ENCODE results near the gene TIMM23B. TPM values are rescaled to one million over a fixed set of nuclear protein-coding genes. Genes with fewer than 3 reads are reported as not detected.
"Not testable (repeated sequence)": the region's sequence is repeated elsewhere in the genome, so short reads cannot be mapped to it uniquely, and the experiment has no call there.

Gene TIMM23B
- total and polyA plus RNA-seq, 2 of the 8 experiments (the other 6 are each of a cell fraction or from before 2014, with no cell fraction given), result 12.3 to 14.4 TPM

DNA sequence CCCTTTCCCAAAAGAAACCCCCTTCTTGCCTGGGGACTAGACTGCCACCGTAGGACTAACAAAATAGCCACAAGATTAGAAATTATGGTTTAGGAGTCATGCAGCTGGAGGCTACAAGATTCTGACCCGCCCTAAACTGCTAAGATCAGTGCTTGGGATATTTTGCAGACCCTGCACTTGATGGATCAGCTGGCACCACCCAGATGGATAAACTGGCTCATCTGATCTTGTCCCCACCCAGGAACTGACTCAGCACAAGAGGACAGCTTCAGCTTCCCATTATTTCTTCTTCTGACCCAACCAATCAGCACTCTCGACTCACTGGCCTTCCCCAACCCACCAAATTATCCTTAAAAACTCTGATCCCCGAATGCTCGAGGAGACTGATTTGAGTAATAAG is 10.6 kb upstream of the TIMM23B start:
- H3K36me3 ChIP-seq (ENCODE audit: control insufficient read depth in 2 of 4, insufficient read depth in 4 of 4, low read length in 3 of 4); H3K56ac ChIP-seq (replicated peaks; ENCODE audit: insufficient read length, low read depth, low read length); CTCF ChIA-PET (ENCODE audit: partially characterized antibody); H3K79me2 ChIP-seq (ENCODE audit: control insufficient read depth in 1 of 2, insufficient read depth in 2 of 2, low read length in 2 of 2); H2BK15ac ChIP-seq (ENCODE audit: low read length); H3K23me2 ChIP-seq (ENCODE audit: low read depth, low read length); H3K9me3 ChIP-seq (ENCODE audit: insufficient read depth in 2 of 2, low read depth in 1 of 2, low read length in 1 of 2); H4K20me1 ChIP-seq (replicated peaks in 1 of 2; ENCODE audit: control insufficient read depth in 1 of 2, insufficient read depth in 2 of 2, low read length in 2 of 2); DNase-seq (ENCODE audit: low read depth in 1 of 2, low spot score in 2 of 2); H3K14ac ChIP-seq (ENCODE audit: insufficient read length); H2BK120ac ChIP-seq (replicated peaks; ENCODE audit: low read depth, low read length); H2BK12ac ChIP-seq (ENCODE audit: low read depth, low read length); H3K23ac ChIP-seq (ENCODE audit: insufficient read length); H3K27ac ChIP-seq (ENCODE audit: low read depth, low read length); H4K91ac ChIP-seq (replicated peaks; ENCODE audit: insufficient read length, low read length); H3K9ac ChIP-seq (replicated peaks in 1 of 4; ENCODE audit: extremely low read depth in 1 of 4, low read depth in 3 of 4, low read length in 3 of 4); H3K4me3 ChIP-seq (ENCODE audit: extremely low read depth in 1 of 4, insufficient read depth in 2 of 4, low read depth in 3 of 4, low read length in 4 of 4); POLR2A ChIA-PET (ENCODE audit: partially characterized antibody); H3K79me1 ChIP-seq (ENCODE audit: low read depth, low read length); H3K4me1 ChIP-seq (replicated peaks in 1 of 4; ENCODE audit: control insufficient read depth in 3 of 4, insufficient read depth in 4 of 4, low read length in 3 of 4); H4K5ac ChIP-seq (ENCODE audit: insufficient read length, low read depth, low read length); H2AK5ac ChIP-seq (ENCODE audit: low read depth, low read length); H2BK5ac ChIP-seq (ENCODE audit: low read depth, low read length); H3K4ac ChIP-seq (replicated peaks; ENCODE audit: insufficient read length, low read depth, low read length); H2AFZ ChIP-seq (ENCODE audit: low read length); H3K4me2 ChIP-seq (ENCODE audit: insufficient read depth in 1 of 2, low read depth in 2 of 2, low read length in 2 of 2); H4K8ac ChIP-seq (ENCODE audit: extremely low read depth, insufficient read depth, low read length); H3K18ac ChIP-seq (ENCODE audit: extremely low read depth, low read length); H3K27me3 ChIP-seq (replicated peaks in 1 of 4; ENCODE audit: control insufficient read depth in 3 of 4, extremely low read depth in 1 of 4, insufficient read depth in 3 of 4, low read length in 3 of 4); H2BK20ac ChIP-seq (ENCODE audit: low read length); FAIRE-seq: not testable (repeated sequence)
- 97% methylated on average over 2 of the region's 5 CpGs; no CpG with 5 or more reads in 1 of the 2 experiments for WGBS, 2 experiments (ENCODE audit: extremely low coverage in 1 of 2, insufficient coverage in 1 of 2, insufficient read length in 1 of 2, insufficient replicate concordance in 2 of 2, low coverage in 1 of 2, low lambda C conversion rate in 2 of 2, missing lambda C conversion rate in 1 of 2)

DNA sequence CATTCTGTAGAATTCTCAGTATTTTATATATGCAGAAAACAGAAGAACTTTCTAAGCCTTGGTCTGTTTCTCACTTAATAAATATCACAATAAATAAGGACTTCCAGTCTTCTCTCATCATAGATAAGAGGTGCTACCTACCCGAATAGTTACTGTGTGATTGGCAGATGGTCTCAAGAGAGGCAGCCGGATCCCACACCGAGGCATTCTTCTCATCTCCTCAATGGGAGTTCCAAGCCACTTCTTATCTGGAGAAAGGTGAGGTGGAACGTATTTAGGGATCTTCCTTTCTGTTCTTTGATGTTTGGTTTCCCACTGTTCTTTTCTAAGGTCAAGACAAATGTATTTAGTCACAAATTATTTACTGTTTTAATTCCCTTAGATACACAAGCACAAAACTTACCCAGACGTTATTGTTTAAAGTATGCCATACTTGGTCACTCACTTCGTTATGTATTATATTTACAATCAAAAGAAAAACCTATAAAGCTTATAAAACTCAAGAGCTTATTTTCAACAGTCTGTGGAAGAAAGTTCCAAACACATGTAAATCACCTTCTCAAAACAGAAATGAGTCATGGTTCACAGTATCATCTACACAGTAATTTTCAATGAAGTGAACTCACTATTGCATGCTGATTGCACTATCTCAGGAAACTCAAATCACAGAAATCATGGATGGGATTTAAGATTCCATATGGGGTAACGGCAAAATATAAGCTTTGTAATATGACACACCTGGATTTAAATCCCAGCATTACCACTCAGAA is 9.7 kb upstream of the TIMM23B start:
- H3K27ac ChIP-seq (ENCODE audit: low read depth, low read length); H3K14ac ChIP-seq (ENCODE audit: insufficient read length); H4K20me1 ChIP-seq (replicated peaks in 1 of 2; ENCODE audit: control insufficient read depth in 1 of 2, insufficient read depth in 2 of 2, low read length in 2 of 2); H2BK12ac ChIP-seq (ENCODE audit: low read depth, low read length); H3K4me1 ChIP-seq (replicated peaks in 1 of 4; ENCODE audit: control insufficient read depth in 3 of 4, insufficient read depth in 4 of 4, low read length in 3 of 4); H4K91ac ChIP-seq (replicated peaks; ENCODE audit: insufficient read length, low read length); H3K36me3 ChIP-seq (ENCODE audit: control insufficient read depth in 2 of 4, insufficient read depth in 4 of 4, low read length in 3 of 4); H3K4me3 ChIP-seq (ENCODE audit: extremely low read depth in 1 of 4, insufficient read depth in 2 of 4, low read depth in 3 of 4, low read length in 4 of 4); FAIRE-seq; CTCF ChIA-PET (ENCODE audit: partially characterized antibody); H3K9me3 ChIP-seq (ENCODE audit: insufficient read depth in 2 of 2, low read depth in 1 of 2, low read length in 1 of 2); H3K23me2 ChIP-seq (ENCODE audit: low read depth, low read length); H3K4me2 ChIP-seq (ENCODE audit: insufficient read depth in 1 of 2, low read depth in 2 of 2, low read length in 2 of 2); H2BK5ac ChIP-seq (ENCODE audit: low read depth, low read length); H4K5ac ChIP-seq (ENCODE audit: insufficient read length, low read depth, low read length); H3K23ac ChIP-seq (ENCODE audit: insufficient read length); POLR2A ChIA-PET (ENCODE audit: partially characterized antibody); H3K79me2 ChIP-seq (ENCODE audit: control insufficient read depth in 1 of 2, insufficient read depth in 2 of 2, low read length in 2 of 2); H4K8ac ChIP-seq (ENCODE audit: extremely low read depth, insufficient read depth, low read length); H3K9ac ChIP-seq (replicated peaks in 1 of 4; ENCODE audit: extremely low read depth in 1 of 4, low read depth in 3 of 4, low read length in 3 of 4); H3K56ac ChIP-seq (replicated peaks; ENCODE audit: insufficient read length, low read depth, low read length); H3K4ac ChIP-seq (replicated peaks; ENCODE audit: insufficient read length, low read depth, low read length); H2AK5ac ChIP-seq (ENCODE audit: low read depth, low read length); DNase-seq (ENCODE audit: low read depth in 1 of 2, low spot score in 2 of 2); H3K18ac ChIP-seq (ENCODE audit: extremely low read depth, low read length); H3K79me1 ChIP-seq (ENCODE audit: low read depth, low read length); H2BK20ac ChIP-seq (ENCODE audit: low read length); H2BK120ac ChIP-seq (replicated peaks; ENCODE audit: low read depth, low read length); H3K27me3 ChIP-seq (replicated peaks in 1 of 4; ENCODE audit: control insufficient read depth in 3 of 4, extremely low read depth in 1 of 4, insufficient read depth in 3 of 4, low read length in 3 of 4); H2BK15ac ChIP-seq (ENCODE audit: low read length); H2AFZ ChIP-seq (ENCODE audit: low read length): not testable (repeated sequence)
- 90% methylated on average over 7 of the region's 7 CpGs; no CpG with 5 or more reads in 1 of the 2 experiments for WGBS, 2 experiments (ENCODE audit: extremely low coverage in 1 of 2, insufficient coverage in 1 of 2, insufficient read length in 1 of 2, insufficient replicate concordance in 2 of 2, low coverage in 1 of 2, low lambda C conversion rate in 2 of 2, missing lambda C conversion rate in 1 of 2)

All from H1 (cell line).